ENCODE results near the gene ALKAL2.
"Not testable (repeated sequence)": the region's sequence is repeated elsewhere in the genome, so short reads cannot be mapped to it uniquely, and the experiment has no call there.

ALKAL2 gene, protein sequence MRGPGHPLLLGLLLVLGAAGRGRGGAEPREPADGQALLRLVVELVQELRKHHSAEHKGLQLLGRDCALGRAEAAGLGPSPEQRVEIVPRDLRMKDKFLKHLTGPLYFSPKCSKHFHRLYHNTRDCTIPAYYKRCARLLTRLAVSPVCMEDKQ

DNA sequence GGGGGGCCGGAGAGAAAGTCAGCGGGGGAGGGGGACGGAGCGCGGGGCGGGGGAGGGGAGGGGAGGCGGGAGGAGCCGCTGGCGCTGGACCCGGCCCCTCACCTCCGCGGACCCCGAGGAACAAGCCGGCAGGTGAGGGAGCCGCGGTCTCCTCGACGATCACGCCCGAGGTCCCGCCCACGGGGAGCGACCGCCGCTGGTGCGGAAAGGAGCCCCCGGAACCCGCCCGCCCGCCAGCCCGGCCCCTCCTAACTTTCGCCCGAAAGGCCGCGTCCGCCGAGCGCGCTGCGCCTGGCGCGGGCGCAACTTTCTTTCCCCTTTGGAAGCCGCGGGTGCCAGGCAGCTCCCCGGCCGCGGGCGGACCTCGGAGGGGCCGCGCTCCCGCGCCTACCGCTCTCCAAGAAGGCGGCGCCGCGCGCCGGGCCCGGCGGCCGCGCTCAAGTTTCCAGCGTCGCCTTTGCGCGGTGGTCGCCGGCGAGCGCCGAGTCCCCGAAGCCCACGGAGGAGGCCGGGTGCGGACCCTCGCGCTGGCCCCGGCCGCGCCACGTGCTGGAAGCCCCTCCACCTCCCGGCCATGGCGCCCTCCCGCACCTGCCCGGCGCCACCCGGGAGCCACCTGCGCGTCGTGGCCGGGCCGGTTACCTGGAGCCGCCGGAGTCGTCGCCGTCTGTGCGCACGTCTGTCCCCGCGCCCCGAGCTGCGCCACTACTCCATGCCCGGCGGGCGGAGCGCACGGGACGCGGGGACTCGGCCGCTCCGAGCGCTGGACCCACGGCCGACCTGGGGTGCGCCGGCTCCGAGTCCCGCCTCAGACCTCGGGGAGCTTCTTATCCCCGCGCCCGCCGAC is at the start of gene ALKAL2:
Gene ALKAL2, minus strand, starts transcription at position 181 of the 847 bp plus-strand sequence. CDS start 256 bp downstream, outside the sequence.
- no peak for DNase-seq

DNA sequence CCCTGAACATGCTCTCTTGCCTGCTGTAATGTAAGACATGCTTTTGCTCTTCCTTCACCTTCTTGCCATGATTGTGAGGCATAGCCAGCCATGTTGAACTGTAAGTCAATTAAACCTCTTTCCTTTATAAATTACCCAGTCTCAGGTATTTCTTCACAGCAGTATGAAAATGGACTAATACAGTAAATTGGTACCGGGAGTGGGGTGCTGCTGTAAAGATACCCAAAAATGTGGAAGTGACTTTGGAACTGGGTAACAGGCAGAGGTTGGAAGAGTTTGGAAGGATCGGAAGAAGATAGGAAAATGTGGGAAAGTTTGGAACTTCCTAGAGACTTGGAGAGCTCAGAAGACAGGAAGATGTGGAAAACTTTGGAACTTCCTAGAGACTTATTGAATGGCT is 49.1 kb upstream of the ALKAL2 start:
- not testable (repeated sequence) for DNase-seq

GRCh38 chr2:336360-336759 is 48.5 kb upstream of the ALKAL2 start:
- no peak for DNase-seq

- no peak for DNase-seq
These were observed 44.7 kb upstream of the ALKAL2 start for GRCh38 chr2:332592-332991.

GRCh38 chr2:328761-329160 is 40.9 kb upstream of the ALKAL2 start:
- no peak for DNase-seq

GRCh38 chr2:323035-323434 is 35.1 kb upstream of the ALKAL2 start:
- DNase-seq = no peak

DNA sequence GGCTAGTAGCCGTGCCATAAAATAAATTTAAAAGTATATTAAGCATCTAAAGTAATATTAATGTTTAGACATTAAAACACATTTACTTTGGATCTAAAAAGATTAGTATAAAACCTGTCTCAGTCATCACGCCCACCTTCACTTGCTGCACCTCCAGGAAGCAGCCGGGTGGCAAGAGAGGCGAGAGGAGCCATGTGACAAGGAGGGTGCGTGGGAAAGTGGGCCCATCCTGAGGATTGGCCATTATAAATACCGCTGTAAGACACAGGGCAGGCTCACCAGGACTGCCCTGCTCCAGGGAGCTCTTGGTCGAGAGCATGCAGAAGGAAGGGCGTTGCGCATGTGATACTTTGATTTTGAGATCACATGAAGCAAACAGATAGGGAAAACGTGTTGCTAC is 34.4 kb upstream of the ALKAL2 start:
- DNase-seq = no peak

DNA sequence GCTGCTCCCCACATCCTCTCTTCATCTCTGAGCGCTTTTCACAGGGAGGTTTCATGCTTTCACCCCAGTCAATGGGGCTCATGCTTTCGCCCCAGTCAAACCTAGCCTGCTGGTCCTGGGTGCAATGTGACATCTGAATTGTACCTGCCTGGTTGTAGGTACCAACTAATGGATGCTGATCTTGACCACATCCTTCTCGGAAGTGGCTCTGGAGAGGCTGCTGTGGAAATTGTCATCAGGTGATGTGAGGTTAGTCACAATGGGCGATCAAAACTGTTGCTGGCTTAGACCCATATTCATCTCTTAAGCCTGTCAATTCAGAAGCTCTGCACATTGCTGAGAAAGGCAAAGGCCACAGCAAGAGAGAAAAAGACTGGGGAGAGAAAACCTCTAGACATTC is 32.7 kb upstream of the ALKAL2 start:
- DNase-seq = no peak

- DNase-seq = no peak
These were observed 31.2 kb upstream of the ALKAL2 start for GRCh38 chr2:319059-319600.

- DNase-seq = no peak
These were observed 29.9 kb upstream of the ALKAL2 start for GRCh38 chr2:317501-318424.

DNA sequence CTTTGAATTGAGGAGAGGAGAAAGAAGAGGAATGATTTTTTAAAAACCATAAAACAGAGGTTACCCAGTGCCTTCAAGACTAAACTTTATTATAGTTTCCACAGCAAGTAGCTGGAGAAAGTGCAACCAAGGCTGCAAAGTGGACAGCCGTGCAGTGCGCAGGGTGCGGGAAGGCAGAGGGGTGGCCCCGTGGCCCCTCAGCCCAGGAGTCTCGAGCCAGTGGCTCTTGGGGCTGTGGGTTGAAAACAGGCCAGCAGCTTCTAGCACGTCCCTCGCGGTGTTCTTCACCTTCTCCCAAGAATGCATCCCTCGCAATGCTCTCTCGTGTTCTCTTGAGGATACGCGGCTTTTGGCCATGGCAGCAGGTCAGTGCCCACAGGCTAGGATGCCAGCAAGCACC is 28.5 kb upstream of the ALKAL2 start:
- no peak for DNase-seq

DNA sequence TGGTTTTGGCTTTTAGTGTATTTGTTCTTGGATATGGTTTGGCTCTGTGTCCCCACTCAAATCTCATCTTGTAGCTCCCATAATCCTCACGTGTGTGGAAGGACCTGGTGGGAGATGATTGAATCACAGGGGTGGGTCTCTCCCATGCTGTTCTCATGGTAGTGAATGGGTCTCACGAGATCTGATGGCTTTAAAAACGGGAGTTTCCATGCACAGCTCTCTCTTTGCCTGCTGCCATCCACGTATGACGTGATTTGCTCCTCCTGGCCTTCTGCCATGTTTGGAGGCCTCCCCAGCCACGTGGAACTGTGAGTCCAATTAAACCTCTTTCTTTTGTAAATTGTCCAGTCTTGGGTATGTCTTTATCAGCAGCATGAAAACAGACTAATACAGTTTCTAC is 28.0 kb upstream of the ALKAL2 start:
- not testable (repeated sequence) for DNase-seq

DNA sequence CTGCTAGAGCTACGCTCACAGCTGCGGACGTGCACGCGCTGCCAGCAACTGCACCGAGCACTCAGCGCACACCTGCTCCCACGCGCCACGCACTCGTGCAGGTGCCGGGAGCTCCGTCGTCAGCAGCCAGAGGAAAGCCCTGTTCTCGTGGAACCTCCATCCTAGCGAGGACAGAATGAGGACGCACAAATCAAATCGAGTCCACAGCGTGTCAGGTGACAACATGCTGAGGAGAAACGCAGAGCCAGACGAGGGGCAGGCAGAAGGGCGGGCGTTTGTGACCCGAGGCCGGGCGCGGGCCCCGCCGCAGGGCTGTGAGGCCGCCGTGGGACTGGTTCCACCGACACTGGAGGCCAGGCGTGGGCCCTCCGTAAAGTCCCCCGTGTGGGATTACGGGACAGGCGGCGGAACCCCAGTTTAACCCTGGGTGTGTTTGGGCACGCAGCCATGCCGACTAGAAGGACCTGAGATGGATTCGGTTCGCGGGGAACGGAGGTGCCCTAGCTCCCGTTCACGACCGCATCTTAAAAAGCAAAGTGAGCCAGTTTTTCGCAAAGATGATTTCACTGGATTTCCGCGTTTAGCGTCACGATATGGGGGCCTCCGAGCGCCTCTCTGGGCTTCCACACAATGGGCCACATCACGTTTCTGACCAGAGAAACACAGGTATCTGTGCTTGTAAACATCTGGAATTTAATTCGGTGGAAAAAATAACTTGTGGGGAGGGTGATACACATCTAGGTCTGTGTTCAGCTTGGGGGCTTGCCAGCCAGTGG is 26.9 kb upstream of the ALKAL2 start:
- DNase-seq = no peak

- DNase-seq = no peak
These were observed 26.1 kb upstream of the ALKAL2 start for GRCh38 chr2:313991-314390.

DNA sequence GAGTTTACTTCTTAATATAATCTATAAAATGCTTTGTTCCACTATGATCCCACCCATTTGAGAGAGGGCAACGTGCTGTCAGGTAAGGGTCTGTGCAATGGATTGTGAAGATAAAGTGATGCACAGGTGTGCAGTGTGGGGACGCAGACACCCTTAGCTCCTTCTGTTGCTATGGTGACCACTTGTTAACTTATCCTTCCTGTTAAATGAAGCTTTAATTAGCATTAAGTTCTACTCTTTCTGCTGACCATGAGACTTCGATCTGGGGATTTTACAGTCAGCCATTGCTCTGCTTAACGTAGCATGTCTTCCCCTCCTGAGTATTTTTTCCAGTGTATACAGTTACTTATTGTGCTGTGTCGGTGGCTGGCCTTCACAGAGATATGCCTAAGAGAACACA is 23.1 kb upstream of the ALKAL2 start:
- no peak for DNase-seq

DNA sequence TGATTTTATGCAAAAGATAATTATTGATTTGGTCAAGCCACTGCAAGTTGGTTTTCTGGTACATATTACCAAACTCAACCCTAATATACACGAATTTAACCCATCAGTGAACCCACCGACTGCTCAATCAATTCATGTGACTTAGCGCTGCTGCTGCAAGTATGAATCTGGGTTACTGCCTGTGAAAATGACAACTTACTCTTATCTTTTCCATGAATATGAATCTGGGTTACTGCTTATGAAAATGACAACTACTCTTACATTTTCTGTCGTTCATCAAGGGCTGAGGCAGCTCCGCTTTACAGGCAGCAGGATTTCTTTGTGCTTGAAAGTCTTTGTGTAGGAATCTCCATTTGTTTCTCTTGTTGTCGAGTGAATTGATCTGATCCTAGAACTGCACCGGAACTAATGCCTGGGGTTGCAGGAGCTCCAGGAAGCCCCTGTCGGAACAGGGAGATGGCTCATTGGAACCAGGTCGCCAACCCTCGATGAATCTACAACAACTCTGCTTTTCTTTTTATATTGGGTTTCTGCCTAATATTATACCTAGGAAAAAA is 22.1 kb upstream of the ALKAL2 start:
- DNase-seq = no peak

- DNase-seq = no peak
These were observed 21.5 kb upstream of the ALKAL2 start for GRCh38 chr2:309148-309953.

DNA sequence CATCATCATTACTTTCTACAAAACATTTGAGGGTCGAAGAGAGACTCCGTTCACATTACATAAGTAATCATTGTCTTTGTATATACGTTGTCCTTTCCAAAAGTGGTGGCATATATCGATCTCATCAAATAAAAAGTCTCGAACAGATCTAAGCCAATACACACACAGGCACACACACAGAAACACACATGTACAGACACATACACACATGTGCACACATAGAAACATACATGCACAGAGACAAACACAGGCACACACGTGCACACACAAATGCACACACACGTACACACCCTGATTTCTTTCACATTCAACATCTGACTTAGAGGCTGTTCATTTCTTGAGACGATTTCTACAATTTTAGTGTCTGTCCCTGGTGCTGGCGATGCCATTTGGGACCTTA is 17.5 kb upstream of the ALKAL2 start:
- DNase-seq = no peak

- no peak for DNase-seq
These were observed 8.5 kb upstream of the ALKAL2 start for GRCh38 chr2:296354-296753.

GRCh38 chr2:295090-295489 is 7.2 kb upstream of the ALKAL2 start:
- DNase-seq = no peak

DNA sequence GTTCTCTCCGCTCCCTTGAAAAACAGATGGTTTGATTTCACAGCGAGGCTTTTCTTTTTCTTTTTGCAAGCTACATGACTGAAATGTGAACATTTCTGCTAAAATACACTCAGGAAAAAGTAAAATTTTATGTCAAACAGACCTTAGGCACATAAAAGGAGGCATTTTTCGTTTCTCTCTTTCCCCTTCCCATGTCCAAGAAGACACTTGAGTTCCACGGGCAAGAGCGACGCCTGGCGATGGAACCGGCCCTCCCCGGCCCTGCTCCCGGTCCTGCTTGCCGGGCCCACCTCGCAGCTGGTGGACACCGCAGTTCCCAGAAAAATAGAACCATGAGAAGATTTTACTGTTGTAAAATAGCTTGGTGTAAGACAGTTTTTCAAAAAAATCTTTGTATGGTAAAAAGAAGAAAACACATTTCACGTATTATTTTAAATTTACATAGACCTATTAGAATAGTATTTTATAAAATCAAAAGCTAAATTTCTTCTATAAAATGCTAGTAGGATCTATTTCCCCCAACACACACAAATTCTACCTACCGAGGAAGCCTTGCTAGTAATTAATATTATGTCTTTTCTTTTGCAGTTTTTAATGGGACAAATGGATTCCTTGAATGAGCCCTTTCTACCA is 2.3 kb upstream of the ALKAL2 start:
- no peak for DNase-seq

All from amniotic stem cell (primary cell).